Activated CD8-positive, alpha-beta memory T cell treated with anti-CD3 and anti-CD28 coated beads, Interleukin-2, amount 50 U/mL, for 48 hours (primary cell): Measurements from ENCODE around the gene NOTUM.
"Not testable (repeated sequence)": the region's sequence is repeated elsewhere in the genome, so short reads cannot be mapped to it uniquely, and the experiment has no call there.

Experiments
- DNase-seq: peaks from one replicate; pipeline ENCODE4 v3.0.0-alpha.2; 2020

NOTUM gene

GRCh38 chr17:81996232-81996756 is 35.3 kb upstream of the NOTUM start:
- no peak for DNase-seq

GRCh38 chr17:81995463-81996231 is 34.7 kb upstream of the NOTUM start:
- no peak for DNase-seq

- DNase-seq: no peak
Measured at GRCh38 chr17:81994593-81995462, 33.8 kb upstream of the NOTUM start.

- DNase-seq: no peak
Measured at GRCh38 chr17:81993729-81994592, 33.0 kb upstream of the NOTUM start.

- DNase-seq: no peak
Measured at GRCh38 chr17:81992306-81993102, 31.5 kb upstream of the NOTUM start.

- no peak for DNase-seq
Measured at GRCh38 chr17:81991684-81992305, 30.8 kb upstream of the NOTUM start.

- no peak for DNase-seq
Measured at GRCh38 chr17:81990836-81991683, 30.1 kb upstream of the NOTUM start.

GRCh38 chr17:81987161-81987770 is 26.3 kb upstream of the NOTUM start:
- DNase-seq: no peak

GRCh38 chr17:81986606-81987005 is 25.6 kb upstream of the NOTUM start:
- DNase-seq: no peak

GRCh38 chr17:81984773-81985410 is 23.9 kb upstream of the NOTUM start:
- no peak for DNase-seq

GRCh38 chr17:81983639-81984373 is 22.8 kb upstream of the NOTUM start:
- DNase-seq: no peak

- DNase-seq: no peak
Measured at GRCh38 chr17:81983011-81983638, 22.1 kb upstream of the NOTUM start.

- not testable (repeated sequence) for DNase-seq
Measured at GRCh38 chr17:81981511-81981910, 20.5 kb upstream of the NOTUM start.

GRCh38 chr17:81980707-81981343 is 19.8 kb upstream of the NOTUM start:
- DNase-seq: no peak

- DNase-seq: no peak
Measured at GRCh38 chr17:81980122-81980521, 19.1 kb upstream of the NOTUM start.

GRCh38 chr17:81978524-81979298 is 17.7 kb upstream of the NOTUM start:
- DNase-seq: no peak
